ENCODE data around the gene CPED1. TPM values are rescaled to one million over a fixed set of nuclear protein-coding genes. Genes with fewer than 3 reads are reported as not detected.

CPED1 gene
- total and polyA plus RNA-seq, 2 experiments from 2014 or later: 0.17 to 0.47 TPM

DNA sequence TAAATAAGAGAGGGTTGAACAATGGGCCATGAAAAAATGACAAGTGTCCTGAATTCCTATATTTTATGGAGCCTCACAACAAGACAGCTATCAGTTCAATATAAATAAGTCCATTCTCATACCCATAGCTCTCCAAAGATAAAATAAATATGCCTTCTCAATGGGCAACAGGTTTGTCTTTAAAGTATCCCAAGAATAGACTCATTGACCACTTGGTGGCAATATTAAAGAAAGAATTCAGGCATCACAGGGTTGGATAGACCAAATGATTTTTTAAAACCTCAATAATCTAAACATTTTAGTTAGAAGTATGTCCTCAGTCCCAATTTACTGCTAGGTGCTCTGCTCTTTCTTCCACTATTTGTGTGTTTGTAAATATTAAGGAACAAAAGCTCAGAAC, 175.2 kb downstream of the CPED1 start:
- Histone ChIP-seq H3K9me2 (ENCODE audit: insufficient read depth) (no peaks in the 10 kb centered on the region), H2AFZ (no peak overlapping the region), H3K79me2 (replicated peaks; ENCODE audit: insufficient read depth) (no peaks in the 10 kb centered on the region), H3F3A (replicated peaks; ENCODE audit: low read depth) (no peaks in the 10 kb centered on the region), H3K4me2 (no peak overlapping the region), H3K27ac (ENCODE audit: low read depth) (no peak overlapping the region), H3K4me1 (ENCODE audit: insufficient read depth) (no peaks in the 10 kb centered on the region), H3K27me3 (ENCODE audit: insufficient read depth) (no peaks in the 10 kb centered on the region), H4K20me1 (replicated peaks; ENCODE audit: insufficient read depth) (no peaks in the 10 kb centered on the region), H3K36me3 (ENCODE audit: insufficient read depth) (no peaks in the 10 kb centered on the region), H3K4me3 (no peak overlapping the region)
- Mint-ChIP-seq H3K4me3 (no peak overlapping the region), H3K9me3 (no peaks in the 10 kb centered on the region), H3K4me1 (peaks cover 12% of the 10 kb centered on the region; the same call in 2 of the 3 replicates), H3K36me3 (ENCODE audit: low read depth) (no peaks in the 10 kb centered on the region), H3K27me3 (ENCODE audit: insufficient read depth, low read depth, poor library complexity) (no peaks in the 10 kb centered on the region), H3K27ac (no peak overlapping the region)
- ATAC-seq (no peak), DNase-seq (ENCODE audit: low spot score) (no peak)
- no peak for TF ChIP-seq JUNB (IDR thresholded peaks at IDR 0.05; ENCODE audit: unreplicated experiment)
- TF ChIP-seq, protein P1, sequence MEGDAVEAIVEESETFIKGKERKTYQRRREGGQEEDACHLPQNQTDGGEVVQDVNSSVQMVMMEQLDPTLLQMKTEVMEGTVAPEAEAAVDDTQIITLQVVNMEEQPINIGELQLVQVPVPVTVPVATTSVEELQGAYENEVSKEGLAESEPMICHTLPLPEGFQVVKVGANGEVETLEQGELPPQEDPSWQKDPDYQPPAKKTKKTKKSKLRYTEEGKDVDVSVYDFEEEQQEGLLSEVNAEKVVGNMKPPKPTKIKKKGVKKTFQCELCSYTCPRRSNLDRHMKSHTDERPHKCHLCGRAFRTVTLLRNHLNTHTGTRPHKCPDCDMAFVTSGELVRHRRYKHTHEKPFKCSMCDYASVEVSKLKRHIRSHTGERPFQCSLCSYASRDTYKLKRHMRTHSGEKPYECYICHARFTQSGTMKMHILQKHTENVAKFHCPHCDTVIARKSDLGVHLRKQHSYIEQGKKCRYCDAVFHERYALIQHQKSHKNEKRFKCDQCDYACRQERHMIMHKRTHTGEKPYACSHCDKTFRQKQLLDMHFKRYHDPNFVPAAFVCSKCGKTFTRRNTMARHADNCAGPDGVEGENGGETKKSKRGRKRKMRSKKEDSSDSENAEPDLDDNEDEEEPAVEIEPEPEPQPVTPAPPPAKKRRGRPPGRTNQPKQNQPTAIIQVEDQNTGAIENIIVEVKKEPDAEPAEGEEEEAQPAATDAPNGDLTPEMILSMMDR (conservative IDR thresholded peaks at IDR 0.05; ENCODE audit: low read depth in 2 of 2): no peak; a peak in 1 of 4 replicates
- no peak for TF ChIP-seq ETS1 (IDR thresholded peaks at IDR 0.05)
- no peak for TF ChIP-seq ZNF114 (CRISPR knock-in tag; IDR thresholded peaks at IDR 0.05)
- no peak for TF ChIP-seq EZH2 (IDR thresholded peaks at IDR 0.05; ENCODE audit: low read depth, unreplicated experiment)
- no peak for TF ChIP-seq CREB1 (CRISPR knock-in tag; IDR thresholded peaks at IDR 0.05; ENCODE audit: low read depth)
- TF ChIP-seq EZH2phosphoT487 (IDR thresholded peaks at IDR 0.05; ENCODE audit: unreplicated experiment): no peak
- TF ChIP-seq REST (IDR thresholded peaks at IDR 0.05; ENCODE audit: unreplicated experiment): no peak
- TF ChIP-seq, protein P2, sequence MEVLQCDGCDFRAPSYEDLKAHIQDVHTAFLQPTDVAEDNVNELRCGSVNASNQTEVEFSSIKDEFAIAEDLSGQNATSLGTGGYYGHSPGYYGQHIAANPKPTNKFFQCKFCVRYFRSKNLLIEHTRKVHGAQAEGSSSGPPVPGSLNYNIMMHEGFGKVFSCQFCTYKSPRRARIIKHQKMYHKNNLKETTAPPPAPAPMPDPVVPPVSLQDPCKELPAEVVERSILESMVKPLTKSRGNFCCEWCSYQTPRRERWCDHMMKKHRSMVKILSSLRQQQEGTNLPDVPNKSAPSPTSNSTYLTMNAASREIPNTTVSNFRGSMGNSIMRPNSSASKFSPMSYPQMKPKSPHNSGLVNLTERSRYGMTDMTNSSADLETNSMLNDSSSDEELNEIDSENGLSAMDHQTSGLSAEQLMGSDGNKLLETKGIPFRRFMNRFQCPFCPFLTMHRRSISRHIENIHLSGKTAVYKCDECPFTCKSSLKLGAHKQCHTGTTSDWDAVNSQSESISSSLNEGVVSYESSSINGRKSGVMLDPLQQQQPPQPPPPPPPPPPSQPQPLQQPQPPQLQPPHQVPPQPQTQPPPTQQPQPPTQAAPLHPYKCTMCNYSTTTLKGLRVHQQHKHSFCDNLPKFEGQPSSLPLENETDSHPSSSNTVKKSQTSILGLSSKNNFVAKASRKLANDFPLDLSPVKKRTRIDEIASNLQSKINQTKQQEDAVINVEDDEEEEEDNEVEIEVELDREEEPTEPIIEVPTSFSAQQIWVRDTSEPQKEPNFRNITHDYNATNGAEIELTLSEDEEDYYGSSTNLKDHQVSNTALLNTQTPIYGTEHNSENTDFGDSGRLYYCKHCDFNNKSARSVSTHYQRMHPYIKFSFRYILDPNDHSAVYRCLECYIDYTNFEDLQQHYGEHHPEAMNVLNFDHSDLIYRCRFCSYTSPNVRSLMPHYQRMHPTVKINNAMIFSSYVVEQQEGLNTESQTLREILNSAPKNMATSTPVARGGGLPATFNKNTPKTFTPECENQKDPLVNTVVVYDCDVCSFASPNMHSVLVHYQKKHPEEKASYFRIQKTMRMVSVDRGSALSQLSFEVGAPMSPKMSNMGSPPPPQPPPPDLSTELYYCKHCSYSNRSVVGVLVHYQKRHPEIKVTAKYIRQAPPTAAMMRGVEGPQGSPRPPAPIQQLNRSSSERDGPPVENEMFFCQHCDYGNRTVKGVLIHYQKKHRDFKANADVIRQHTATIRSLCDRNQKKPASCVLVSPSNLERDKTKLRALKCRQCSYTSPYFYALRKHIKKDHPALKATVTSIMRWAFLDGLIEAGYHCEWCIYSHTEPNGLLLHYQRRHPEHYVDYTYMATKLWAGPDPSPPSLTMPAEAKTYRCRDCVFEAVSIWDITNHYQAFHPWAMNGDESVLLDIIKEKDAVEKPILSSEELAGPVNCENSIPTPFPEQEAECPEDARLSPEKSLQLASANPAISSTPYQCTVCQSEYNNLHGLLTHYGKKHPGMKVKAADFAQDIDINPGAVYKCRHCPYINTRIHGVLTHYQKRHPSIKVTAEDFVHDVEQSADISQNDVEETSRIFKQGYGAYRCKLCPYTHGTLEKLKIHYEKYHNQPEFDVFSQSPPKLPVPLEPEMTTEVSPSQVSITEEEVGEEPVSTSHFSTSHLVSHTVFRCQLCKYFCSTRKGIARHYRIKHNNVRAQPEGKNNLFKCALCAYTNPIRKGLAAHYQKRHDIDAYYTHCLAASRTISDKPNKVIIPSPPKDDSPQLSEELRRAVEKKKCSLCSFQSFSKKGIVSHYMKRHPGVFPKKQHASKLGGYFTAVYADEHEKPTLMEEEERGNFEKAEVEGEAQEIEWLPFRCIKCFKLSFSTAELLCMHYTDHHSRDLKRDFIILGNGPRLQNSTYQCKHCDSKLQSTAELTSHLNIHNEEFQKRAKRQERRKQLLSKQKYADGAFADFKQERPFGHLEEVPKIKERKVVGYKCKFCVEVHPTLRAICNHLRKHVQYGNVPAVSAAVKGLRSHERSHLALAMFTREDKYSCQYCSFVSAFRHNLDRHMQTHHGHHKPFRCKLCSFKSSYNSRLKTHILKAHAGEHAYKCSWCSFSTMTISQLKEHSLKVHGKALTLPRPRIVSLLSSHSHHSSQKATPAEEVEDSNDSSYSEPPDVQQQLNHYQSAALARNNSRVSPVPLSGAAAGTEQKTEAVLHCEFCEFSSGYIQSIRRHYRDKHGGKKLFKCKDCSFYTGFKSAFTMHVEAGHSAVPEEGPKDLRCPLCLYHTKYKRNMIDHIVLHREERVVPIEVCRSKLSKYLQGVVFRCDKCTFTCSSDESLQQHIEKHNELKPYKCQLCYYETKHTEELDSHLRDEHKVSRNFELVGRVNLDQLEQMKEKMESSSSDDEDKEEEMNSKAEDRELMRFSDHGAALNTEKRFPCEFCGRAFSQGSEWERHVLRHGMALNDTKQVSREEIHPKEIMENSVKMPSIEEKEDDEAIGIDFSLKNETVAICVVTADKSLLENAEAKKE (CRISPR knock-in tag; IDR thresholded peaks at IDR 0.05): no peak
- no peak for TF ChIP-seq ZNF331 (CRISPR knock-in tag; IDR thresholded peaks at IDR 0.05; ENCODE audit: low read depth)
- TF ChIP-seq NANOG (IDR thresholded peaks at IDR 0.05; ENCODE audit: borderline replicate concordance): no peak
- no peak for TF ChIP-seq POLR2AphosphoS5 (IDR thresholded peaks at IDR 0.05; ENCODE audit: low read depth)
- no peak for TF ChIP-seq STAT1 (IDR thresholded peaks at IDR 0.05; ENCODE audit: unreplicated experiment)

Measured in GM23338 (cell line).